Nephron progenitor cell (in vitro differentiated cells): Measurements from ENCODE around the gene UBA5.
A peak's percentile ranks its signal among the peaks of the same experiment; 100 is the strongest.

ENCODE experiments used
- DNase-seq: peaks from one replicate; pipeline ENCODE4 v3.0.0; 2021
- H3K27ac Mint-ChIP-seq: 2 replicates; pipeline ENCODE4 v1.8.0; 2021; ENCODE audit warnings: mild to moderate bottlenecking, moderate library complexity, mixed read lengths
- H3K27me3 Mint-ChIP-seq: 2 replicates; pipeline ENCODE4 v1.8.0; 2021; ENCODE audit warnings: mild to moderate bottlenecking, low read depth, mixed read lengths; ENCODE audit not compliant: poor library complexity
- H3K36me3 Mint-ChIP-seq: 2 replicates; pipeline ENCODE4 v1.8.0; 2021; ENCODE audit warnings: low read depth, mixed read lengths
- H3K4me1 Mint-ChIP-seq: 2 replicates; pipeline ENCODE4 v1.8.0; 2021; ENCODE audit warnings: mixed read lengths
- H3K4me3 Mint-ChIP-seq: 2 replicates; pipeline ENCODE4 v1.8.0; 2021; ENCODE audit warnings: mild to moderate bottlenecking, moderate library complexity, mixed read lengths
- H3K9me3 Mint-ChIP-seq: 2 replicates; pipeline ENCODE4 v1.8.0; 2021; ENCODE audit warnings: mild to moderate bottlenecking, moderate library complexity, mixed read lengths
- TF ChIP-seq, protein P1 (sequence below): fragments of 200-600 bp; sonication (generic); IDR thresholded peaks from 2 replicates; pipeline ENCODE4 v1.5.0; 2021; ENCODE audit warnings: antibody characterized with exemption

The UBA5 gene

DNA sequence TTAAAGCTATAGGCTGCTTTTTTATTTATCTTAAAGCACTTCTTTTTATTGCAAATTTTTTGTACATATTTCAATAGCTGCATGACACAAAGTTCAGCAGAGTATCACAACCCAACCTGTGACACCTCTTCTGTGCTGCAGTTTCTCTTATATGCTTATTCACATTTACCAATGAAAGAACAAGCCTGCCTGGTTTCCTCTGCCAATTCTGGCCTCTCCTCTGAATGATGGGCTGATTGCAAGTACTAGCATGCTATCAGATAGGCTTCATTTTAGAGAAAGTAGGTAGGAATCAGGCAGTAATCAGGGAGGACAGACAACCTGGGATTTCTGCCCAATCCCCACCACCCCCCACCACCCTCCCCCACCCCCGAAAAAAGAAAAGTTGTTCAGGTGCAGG, 36.5 kb upstream of the UBA5 start:
- Mint-ChIP-seq H3K27me3 (no peaks in the 10 kb centered on the region), H3K4me3 (no peak overlapping the region), H3K9me3 (no peaks in the 10 kb centered on the region), H3K4me1 (no peaks in the 10 kb centered on the region), H3K36me3 (peaks cover 46% of the 10 kb centered on the region), H3K27ac (no peak overlapping the region)
- DNase-seq = no peak
- TF ChIP-seq, protein P1, sequence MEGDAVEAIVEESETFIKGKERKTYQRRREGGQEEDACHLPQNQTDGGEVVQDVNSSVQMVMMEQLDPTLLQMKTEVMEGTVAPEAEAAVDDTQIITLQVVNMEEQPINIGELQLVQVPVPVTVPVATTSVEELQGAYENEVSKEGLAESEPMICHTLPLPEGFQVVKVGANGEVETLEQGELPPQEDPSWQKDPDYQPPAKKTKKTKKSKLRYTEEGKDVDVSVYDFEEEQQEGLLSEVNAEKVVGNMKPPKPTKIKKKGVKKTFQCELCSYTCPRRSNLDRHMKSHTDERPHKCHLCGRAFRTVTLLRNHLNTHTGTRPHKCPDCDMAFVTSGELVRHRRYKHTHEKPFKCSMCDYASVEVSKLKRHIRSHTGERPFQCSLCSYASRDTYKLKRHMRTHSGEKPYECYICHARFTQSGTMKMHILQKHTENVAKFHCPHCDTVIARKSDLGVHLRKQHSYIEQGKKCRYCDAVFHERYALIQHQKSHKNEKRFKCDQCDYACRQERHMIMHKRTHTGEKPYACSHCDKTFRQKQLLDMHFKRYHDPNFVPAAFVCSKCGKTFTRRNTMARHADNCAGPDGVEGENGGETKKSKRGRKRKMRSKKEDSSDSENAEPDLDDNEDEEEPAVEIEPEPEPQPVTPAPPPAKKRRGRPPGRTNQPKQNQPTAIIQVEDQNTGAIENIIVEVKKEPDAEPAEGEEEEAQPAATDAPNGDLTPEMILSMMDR = no peak

DNA sequence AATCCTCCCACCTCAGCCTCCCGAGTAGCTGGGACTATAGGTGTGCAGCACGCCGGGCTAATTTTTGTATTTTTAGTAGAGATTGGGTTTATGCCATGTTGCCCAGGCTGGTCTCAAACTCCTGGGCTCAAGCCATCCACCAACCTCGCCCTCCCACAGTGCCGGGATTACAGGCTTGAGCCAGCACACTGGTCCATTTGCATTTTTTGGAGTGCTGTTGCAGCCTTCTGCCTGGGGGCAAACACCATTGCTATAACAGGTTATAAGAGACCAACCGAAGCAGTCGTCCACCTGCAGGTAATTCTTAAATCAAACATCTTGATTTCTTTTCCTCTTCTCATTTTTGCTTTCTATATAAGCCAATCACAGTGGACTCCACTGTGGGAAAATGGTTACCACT, 35.3 kb upstream of the UBA5 start:
- no peak for DNase-seq
- Mint-ChIP-seq H3K27me3 (no peaks in the 10 kb centered on the region), H3K4me1 (no peaks in the 10 kb centered on the region), H3K36me3 (peaks cover 49% of the 10 kb centered on the region), H3K4me3 (no peak overlapping the region), H3K27ac (no peak overlapping the region), H3K9me3 (no peaks in the 10 kb centered on the region)
- TF ChIP-seq, protein P1 = no peak

DNA sequence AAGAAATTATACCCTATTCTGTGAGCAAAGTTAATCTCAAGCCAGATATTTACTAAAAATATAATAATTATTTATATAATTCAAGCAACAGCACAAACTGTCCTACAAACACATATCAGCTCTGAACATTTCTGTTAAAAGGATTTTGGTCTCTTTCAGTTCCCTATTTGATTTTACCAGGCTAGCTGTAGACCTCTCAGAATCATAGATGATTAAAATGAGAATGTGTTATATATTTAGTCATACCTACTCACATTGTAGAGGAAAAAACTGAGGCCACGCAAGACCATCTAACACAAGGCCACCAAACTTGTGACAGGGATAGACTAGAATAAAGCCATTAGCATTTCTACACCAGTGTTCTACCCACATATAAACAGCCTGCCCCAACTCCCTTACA, 34.5 kb upstream of the UBA5 start:
- no peaks in the 10 kb centered on the region for H3K27me3 Mint-ChIP-seq
- no peaks in the 10 kb centered on the region for H3K9me3 Mint-ChIP-seq
- no peak overlapping the region for H3K27ac Mint-ChIP-seq
- H3K4me3 Mint-ChIP-seq = no peak overlapping the region
- no peaks in the 10 kb centered on the region for H3K4me1 Mint-ChIP-seq
- TF ChIP-seq, protein P1 = no peak
- no peak for DNase-seq
- H3K36me3 Mint-ChIP-seq = peaks cover 47% of the 10 kb centered on the region

DNA sequence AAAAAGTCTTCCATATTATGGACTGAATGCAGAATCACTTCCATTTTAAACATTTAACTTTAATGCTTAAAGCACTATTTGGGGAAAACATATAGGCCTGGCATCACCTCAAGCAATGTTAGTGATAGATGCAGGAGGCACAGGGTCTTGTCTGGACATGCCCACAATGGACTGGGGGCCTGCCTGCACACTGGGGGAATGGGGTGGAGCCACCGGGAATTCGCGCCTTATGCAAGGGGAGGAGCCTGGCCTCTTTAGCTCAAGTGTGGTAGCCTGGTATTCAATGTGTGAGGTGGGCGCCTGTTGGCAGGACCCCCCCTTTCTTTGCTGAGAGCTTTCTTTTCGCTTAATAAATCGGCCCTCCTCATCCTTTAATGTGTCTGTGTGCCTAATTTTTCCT, 33.2 kb upstream of the UBA5 start:
- TF ChIP-seq, protein P1 = no peak
- Mint-ChIP-seq H3K4me3 (no peak overlapping the region), H3K9me3 (no peaks in the 10 kb centered on the region), H3K36me3 (peaks cover 36% of the 10 kb centered on the region), H3K27ac (peak overlapping the region; percentile 22), H3K27me3 (no peaks in the 10 kb centered on the region), H3K4me1 (no peaks in the 10 kb centered on the region)
- DNase-seq = no peak

DNA sequence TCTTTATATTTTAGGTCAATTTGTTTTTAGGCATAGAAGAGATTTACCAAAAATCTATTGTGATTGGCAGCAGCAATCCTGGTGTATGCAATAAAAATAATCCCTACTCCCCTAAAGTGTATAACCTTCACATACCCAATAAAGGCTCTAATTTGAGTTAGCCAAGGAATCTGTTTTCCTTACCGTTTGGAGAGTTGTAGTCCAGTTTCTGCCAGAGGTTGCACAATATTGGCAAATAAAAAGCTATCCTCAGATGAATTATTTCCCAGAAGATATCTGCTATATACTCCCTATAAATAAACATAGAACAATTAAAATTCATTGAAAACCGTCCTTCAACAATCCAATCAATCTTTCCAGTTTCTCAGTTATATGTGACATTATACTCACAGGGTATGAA, 32.0 kb upstream of the UBA5 start:
- DNase-seq = no peak
- Mint-ChIP-seq H3K4me1 (no peaks in the 10 kb centered on the region), H3K9me3 (no peaks in the 10 kb centered on the region)

DNA sequence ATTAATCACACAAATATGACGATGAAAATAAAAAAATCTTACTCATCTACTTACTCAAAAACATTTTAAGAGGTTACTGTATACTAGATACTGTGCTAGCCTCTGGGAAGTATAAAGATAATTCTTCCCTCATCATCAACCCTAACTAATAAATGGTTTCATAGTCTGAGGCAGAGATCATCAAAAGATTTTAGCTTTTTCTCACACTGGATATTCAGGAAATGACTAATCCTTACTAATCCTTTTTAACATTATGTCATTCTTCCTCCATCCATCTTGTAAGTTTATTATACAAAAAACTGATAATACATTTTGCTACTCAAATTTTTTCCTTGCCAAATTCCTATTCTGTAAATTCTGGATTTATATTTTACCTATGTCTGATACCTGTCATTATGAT, 30.2 kb upstream of the UBA5 start:
- DNase-seq = no peak
- Mint-ChIP-seq H3K4me3 (no peak overlapping the region), H3K36me3 (peaks cover 42% of the 10 kb centered on the region), H3K27ac (no peak overlapping the region), H3K27me3 (no peaks in the 10 kb centered on the region), H3K4me1 (no peaks in the 10 kb centered on the region), H3K9me3 (no peaks in the 10 kb centered on the region)
- TF ChIP-seq, protein P1 = no peak

More for the DNA sequence above, 32.0 kb upstream of the UBA5 start:
- Mint-ChIP-seq H3K27me3 (no peaks in the 10 kb centered on the region), H3K4me3 (no peak overlapping the region), H3K36me3 (peaks cover 41% of the 10 kb centered on the region), H3K27ac (no peak overlapping the region)
- TF ChIP-seq, protein P1 = no peak
